Stimulated activated CD8-positive, alpha-beta memory T cell treated with anti-CD3 and anti-CD28 coated beads, Interleukin-2, amount 100 ng/mL, for 1 hour (primary cell): ENCODE measurements around the gene FECH.

Experiments used
- DNase-seq, 2 donors: peaks; one replicate each; pipeline ENCODE4 v3.0.0-alpha.2; 2020; ENCODE audit warnings: low read depth in 2 of 2

FECH gene

GRCh38 chr18:57581301-57581934 lies 5.1 kb downstream of the FECH start:
- no peak for DNase-seq

DNA sequence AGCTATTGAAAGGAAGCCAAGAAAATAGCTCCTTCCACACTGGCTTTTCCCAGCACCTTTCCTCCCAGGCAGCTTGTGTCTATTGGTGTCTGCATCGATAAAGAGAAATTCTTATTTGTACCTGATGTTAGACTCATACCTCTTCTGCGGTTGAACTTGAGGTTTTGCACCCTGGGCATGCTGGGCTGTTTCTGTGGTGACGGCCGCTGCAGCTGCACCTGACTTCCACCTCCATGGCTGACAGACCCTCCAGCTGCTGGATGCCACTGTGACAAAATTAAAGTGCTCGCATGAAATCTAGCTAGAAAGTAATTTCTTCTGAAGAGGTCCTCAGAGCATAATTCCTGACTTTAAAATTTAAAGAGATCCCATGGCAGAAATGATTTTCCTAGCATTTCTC lies 6.6 kb downstream of the FECH start:
- DNase-seq: no peak

DNA sequence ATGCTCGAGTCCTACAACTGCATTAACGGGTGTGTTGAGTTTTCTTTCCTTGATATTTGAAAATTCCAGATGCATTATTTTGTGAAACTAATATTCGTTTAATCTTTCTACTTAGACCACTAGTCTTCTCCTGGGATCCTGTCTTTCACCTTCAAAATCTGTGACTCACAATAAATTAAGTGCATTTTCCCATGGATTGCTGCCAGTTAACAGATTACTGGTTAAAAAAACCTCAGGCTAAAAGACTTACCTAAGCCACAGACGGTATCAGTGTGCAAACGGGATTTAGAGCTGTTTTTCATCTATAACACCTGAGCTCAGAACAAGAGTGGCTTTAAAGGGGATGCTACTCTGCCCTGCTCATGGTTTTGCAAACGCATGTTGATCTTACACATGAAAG lies 10.2 kb downstream of the FECH start:
- no peak for DNase-seq

DNA sequence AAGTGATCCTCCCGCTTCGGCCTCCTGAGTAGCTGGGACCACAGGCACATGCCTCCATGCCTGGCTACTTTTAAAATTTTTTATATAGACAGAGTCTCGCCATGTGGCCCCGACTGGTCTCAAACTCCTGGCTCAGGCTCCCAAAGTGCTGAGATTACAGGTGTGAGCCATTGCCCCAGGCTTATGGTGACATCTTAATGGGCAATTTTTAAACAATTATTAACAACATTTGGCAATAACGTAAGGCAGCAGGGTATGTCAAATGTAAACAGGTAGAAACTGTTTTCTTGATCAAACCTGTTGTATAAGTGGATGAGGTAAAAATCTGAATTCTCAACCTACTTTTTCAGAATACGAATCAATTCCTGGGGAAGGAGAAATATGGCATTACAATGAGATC lies 11.0 kb downstream of the FECH start:
- no peak for DNase-seq

- DNase-seq: no peak
Observed at GRCh38 chr18:57574866-57575265, 11.6 kb downstream of the FECH start.

- DNase-seq: no peak
Observed at GRCh38 chr18:57570162-57570561, 16.3 kb downstream of the FECH start.

GRCh38 chr18:57569133-57569532 lies 17.4 kb downstream of the FECH start:
- no peak for DNase-seq

DNA sequence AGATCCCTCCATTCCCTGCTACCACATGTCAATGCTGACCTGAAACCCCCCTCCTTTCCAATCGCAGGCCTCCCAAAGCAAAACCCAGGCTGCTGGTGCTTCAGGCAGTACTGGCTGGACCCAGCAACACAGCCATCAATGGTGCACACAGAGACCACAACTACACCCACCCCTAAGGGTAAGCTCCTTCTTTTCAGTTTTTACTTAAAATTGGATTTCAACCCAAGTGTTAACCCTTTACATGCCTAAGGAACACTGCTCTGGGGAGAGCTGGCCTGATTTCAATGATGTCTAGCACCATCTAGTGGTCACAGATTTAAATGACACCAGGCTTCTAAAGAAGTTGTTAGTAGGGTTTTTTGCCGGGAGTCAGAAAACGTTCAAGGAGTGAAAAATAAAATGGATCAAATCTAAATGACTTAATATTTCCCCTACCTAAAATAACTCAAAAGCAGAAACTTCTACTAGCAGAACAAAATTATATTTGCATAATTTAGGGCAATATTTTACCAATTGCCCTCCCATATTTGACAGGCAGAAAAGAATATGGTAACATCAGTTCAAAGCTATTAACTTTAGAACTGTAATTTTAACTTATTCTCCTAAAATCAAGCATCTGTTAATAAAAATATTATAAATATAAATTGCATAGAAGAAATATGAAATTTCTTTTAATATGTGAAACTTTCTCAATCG lies 24.6 kb downstream of the FECH start:
- DNase-seq: no peak

- no peak for DNase-seq
Observed at GRCh38 chr18:57561261-57561660, 25.2 kb downstream of the FECH start.

GRCh38 chr18:57559314-57559713 lies 27.2 kb downstream of the FECH start:
- DNase-seq: no peak

GRCh38 chr18:57555134-57555533 lies 31.4 kb downstream of the FECH start:
- no peak for DNase-seq

DNA sequence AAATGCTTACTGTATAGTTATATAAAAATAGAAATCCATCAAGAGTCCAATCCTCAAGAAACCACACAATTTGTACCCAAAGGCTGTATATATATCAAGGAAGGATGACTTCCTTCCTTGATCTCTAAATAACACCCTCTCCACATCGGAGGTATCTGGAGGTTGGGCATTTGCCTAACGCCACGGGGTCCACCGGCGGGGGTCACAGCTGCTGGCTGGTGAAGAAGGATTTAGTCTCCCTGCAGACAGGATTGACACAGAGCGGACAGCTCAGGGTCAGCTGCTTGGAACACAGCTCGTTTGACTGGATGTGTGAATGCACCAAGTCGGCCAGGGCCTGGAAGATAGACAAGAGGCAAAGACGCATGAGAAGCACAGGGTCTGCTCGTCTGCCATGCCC lies 36.0 kb downstream of the FECH start:
- DNase-seq: no peak

DNA sequence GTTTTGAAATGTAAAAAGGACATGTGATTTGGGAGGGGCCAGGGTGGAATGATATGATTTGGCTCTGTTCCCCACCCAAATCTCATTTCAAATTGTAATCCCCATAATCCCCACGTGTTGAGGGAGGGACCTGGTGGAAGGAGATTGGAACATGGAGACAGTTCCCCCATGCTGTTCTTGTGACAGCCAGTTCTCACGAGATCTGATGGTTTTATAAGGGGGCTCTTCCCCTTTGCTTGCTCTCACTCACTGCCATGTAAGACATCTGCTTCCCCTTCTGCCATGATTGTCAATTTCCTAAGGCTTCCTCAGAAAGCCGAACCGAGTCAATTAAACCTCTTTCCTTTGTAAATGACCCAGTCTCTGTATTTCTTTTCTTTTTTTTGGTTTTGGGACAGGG lies 39.2 kb downstream of the FECH start:
- no peak for DNase-seq

GRCh38 chr18:57544936-57545660 lies 41.4 kb downstream of the FECH start:
- DNase-seq: no peak

- DNase-seq: no peak
Observed at GRCh38 chr18:57543560-57543959, 42.9 kb downstream of the FECH start.

DNA sequence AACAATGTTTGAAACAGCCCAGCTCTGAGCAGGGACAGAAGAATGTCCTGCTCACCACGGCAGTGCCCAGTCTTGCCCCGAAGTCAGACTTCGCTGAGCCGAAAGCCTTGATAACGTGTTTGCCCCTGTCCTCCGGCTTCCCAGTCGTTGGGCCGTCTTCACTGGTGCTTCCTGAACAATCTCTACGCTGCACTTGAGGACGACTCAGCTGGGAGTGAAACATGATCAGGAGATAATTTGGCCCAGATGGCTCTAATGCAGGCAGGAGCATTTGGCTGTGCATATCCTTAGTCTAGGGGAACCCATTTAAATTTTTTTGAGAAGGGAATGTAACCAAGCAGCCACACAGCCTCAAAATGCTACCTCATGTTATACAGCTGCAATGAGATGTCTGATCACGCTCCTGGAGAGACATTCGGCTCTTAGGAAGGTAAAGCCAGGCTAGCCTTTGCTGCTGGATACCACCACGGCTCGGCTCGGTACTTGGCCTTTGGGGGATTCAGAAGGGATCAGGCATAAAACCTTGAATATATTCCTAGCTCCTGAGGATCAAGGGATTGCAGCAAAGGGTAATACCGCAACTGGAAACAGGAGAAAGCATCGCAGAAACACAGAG lies 43.6 kb downstream of the FECH start:
- no peak for DNase-seq

- DNase-seq: no peak
Observed at GRCh38 chr18:57542126-57542525, 44.4 kb downstream of the FECH start.

DNA sequence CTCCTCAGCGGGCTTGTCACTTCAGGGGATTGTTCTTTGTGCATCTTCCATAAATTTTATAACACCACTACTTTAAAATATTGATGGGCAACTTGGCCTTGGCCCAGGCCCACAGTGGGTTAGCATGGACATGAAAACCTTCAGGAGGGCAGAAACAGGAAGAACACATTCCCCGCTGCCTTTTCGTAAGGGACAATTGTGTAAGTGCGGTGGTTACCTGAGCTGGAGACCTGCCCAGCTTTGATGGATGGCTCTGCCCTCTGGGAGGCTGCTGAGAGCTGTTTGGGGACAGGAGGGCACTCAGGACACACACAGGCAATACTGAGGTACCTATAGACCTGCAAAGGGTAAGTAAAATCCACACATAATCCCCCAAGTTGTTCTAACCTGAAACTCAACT lies 46.8 kb downstream of the FECH start:
- no peak for DNase-seq

- DNase-seq: no peak
Observed at GRCh38 chr18:57538614-57539013, 47.9 kb downstream of the FECH start.

DNA sequence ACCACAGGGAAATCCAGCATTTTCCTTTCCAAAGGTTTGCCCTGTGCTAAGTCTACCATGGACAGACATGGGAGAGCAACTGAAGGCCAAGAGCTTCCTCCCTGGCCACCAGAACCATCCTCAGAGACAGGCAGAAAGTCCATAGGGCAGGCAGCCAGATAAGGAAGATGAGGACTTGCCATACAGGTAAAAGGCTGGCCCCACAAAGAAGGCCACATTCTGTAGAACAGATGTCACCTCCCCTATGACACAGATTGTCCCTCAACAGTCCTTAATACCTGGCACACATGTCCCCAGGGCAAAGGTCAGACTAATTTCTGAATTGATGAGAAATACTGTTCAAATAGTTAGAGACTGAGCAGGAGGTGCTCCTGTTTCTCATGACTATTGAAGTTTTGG lies 52.0 kb downstream of the FECH start:
- DNase-seq: no peak

GRCh38 chr18:57533868-57534510 lies 52.5 kb downstream of the FECH start:
- no peak for DNase-seq
